NB4 (cell line): ENCODE data around the gene SLFNL1.

Experiments used
- MYC ChIP-seq: IDR thresholded peaks from 2 replicates; pipeline ENCODE4 v1.6.1; 2011; ENCODE audit warnings: low read depth, low read length
- POLR2A ChIP-seq: IDR thresholded peaks from 2 replicates; pipeline ENCODE4 v1.6.1; 2011; ENCODE audit warnings: mild to moderate bottlenecking; ENCODE audit not compliant: insufficient read length; ENCODE audit errors: extremely low read depth
- TF ChIP-seq, protein P1 (sequence below): IDR thresholded peaks from one replicate; pipeline ENCODE4 v1.5.1; 2012; ENCODE audit warnings: low read depth, low read length

DNA sequence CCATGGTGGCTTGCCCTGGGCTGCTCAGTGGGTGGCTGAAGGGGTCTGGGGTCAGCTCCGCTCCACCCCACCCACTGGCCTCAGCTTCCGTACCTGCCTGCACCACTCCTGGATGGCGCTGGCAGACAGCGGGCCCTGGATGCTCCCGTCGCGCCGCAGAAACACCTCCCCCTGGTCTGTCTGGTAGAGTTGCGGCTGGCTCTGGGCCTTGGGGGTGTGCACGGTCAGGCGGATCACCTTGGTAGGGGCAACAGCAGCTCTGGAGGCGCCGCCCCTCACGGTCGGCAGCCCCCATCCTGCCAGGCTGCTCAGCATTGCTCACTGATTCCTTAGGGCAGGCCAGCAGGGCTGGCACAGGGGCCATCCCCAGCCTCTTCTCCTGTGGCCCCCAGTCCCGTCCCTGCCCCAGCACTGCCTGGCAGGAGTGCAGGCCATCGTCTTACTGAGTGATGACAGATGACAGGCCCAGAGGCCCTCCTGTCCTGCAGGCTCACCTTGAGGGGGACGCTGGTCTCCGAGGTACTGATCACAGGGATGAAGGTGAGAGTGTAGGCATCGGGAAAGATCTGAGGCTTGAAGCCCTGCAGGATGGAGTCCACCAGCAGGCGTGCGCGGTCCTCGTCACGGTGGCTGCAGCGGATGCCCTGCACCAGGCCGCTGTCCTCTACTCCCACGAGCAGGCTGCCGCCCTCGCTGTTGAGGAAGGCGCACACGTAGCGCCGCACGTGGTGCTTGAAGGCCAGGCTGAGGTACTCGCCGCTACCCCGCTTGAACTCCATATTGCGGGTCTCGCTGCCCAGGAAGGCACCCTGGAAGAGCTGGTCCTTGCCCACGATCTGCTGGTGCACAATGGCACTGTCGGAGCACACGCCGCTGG, 4.1 kb downstream of the SLFNL1 start:
- TF ChIP-seq, protein P1, sequence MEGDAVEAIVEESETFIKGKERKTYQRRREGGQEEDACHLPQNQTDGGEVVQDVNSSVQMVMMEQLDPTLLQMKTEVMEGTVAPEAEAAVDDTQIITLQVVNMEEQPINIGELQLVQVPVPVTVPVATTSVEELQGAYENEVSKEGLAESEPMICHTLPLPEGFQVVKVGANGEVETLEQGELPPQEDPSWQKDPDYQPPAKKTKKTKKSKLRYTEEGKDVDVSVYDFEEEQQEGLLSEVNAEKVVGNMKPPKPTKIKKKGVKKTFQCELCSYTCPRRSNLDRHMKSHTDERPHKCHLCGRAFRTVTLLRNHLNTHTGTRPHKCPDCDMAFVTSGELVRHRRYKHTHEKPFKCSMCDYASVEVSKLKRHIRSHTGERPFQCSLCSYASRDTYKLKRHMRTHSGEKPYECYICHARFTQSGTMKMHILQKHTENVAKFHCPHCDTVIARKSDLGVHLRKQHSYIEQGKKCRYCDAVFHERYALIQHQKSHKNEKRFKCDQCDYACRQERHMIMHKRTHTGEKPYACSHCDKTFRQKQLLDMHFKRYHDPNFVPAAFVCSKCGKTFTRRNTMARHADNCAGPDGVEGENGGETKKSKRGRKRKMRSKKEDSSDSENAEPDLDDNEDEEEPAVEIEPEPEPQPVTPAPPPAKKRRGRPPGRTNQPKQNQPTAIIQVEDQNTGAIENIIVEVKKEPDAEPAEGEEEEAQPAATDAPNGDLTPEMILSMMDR = no peak
- TF ChIP-seq POLR2A = no peak
- TF ChIP-seq MYC = no peak
